H54 (cell line): ENCODE results near the gene PIP.
"Not testable (repeated sequence)": the region's sequence is repeated elsewhere in the genome, so short reads cannot be mapped to it uniquely, and the experiment has no call there.

Experiments
- DNase-seq: peaks from one replicate; pipeline ENCODE4 v3.0.0; 2011; ENCODE audit warnings: low spot score, mixed read lengths; ENCODE audit not compliant: insufficient read length
- FAIRE-seq: peaks from 3 replicates; lab custom pipeline; 2011; peaks lifted over from hg19 to GRCh38; lab: Jason Lieb, UNC
- POLR2A ChIP-seq: IDR thresholded peaks from 2 replicates; pipeline ENCODE4 v1.6.1; 2011; ENCODE audit warnings: low read depth, mild to moderate bottlenecking, low read length

Gene PIP

GRCh38 chr7:143131781-143132180 lies at the start of gene PIP:
TSS of gene PIP (plus strand) at chr7:143132077. CDS start at chr7:143132117, 40 bp downstream.
- DNase-seq: no peak
- no peak for FAIRE-seq
- TF ChIP-seq POLR2A: no peak

GRCh38 chr7:143085109-143085508 lies 46.8 kb upstream of the PIP start:
- no peak for TF ChIP-seq POLR2A
- FAIRE-seq (no peak), DNase-seq (no peak)

GRCh38 chr7:143085610-143086009 lies 46.3 kb upstream of the PIP start:
- FAIRE-seq, DNase-seq: not testable (repeated sequence)

GRCh38 chr7:143088549-143089231 lies 43.2 kb upstream of the PIP start:
- DNase-seq, FAIRE-seq: not testable (repeated sequence)

GRCh38 chr7:143096146-143096545 lies 35.7 kb upstream of the PIP start:
- FAIRE-seq (no peak), DNase-seq (no peak)
- TF ChIP-seq POLR2A: no peak

- not testable (repeated sequence) for DNase-seq, FAIRE-seq
Measured at GRCh38 chr7:143099579-143099978, 32.3 kb upstream of the PIP start.

- TF ChIP-seq POLR2A: no peak
- FAIRE-seq (no peak), DNase-seq (no peak)
Measured at GRCh38 chr7:143104759-143105158, 27.1 kb upstream of the PIP start.

- DNase-seq, FAIRE-seq: not testable (repeated sequence)
Measured at GRCh38 chr7:143108019-143108418, 23.9 kb upstream of the PIP start.

- no peak for DNase-seq
- FAIRE-seq: no peak
- TF ChIP-seq POLR2A: no peak
Measured at GRCh38 chr7:143117395-143117794, 14.5 kb upstream of the PIP start.

- DNase-seq (no peak), FAIRE-seq (no peak)
- no peak for TF ChIP-seq POLR2A
Measured at GRCh38 chr7:143120691-143121405, 11.0 kb upstream of the PIP start.

- not testable (repeated sequence) for FAIRE-seq, DNase-seq
Measured at GRCh38 chr7:143123326-143123725, 8.6 kb upstream of the PIP start.

GRCh38 chr7:143126146-143126545 lies 5.7 kb upstream of the PIP start:
- DNase-seq (no peak), FAIRE-seq (no peak)
- no peak for TF ChIP-seq POLR2A

GRCh38 chr7:143129051-143129450 lies 2.8 kb upstream of the PIP start:
- FAIRE-seq (no peak), DNase-seq (no peak)
- TF ChIP-seq POLR2A: no peak

GRCh38 chr7:143129477-143129876 lies 2.4 kb upstream of the PIP start:
- no peak for FAIRE-seq
- TF ChIP-seq POLR2A: no peak
- DNase-seq: no peak

- no peak for FAIRE-seq
- DNase-seq: no peak
- TF ChIP-seq POLR2A: no peak
Measured at GRCh38 chr7:143130541-143130940, 1.3 kb upstream of the PIP start.
